SK-N-SH (cell line): ENCODE data around the gene CD300LF. TPM values are rescaled to one million over a fixed set of nuclear protein-coding genes. Genes with fewer than 3 reads are reported as not detected.

Source experiments
- CTCF ChIA-PET: fragments of 300-600, 350-600 bp; formaldehyde crosslinking; extraction: SDS; loops from one replicate; lab custom pipeline; 2021; lab: Yijun Ruan, JAX
- POLR2A ChIA-PET: fragments of 350-600 bp; sonication (Branson Sonifier 250); formaldehyde crosslinking; extraction: SDS; loops from one replicate; lab custom pipeline; 2020; ENCODE audit warnings: antibody characterized with exemption, inconsistent platforms; lab: Yijun Ruan, JAX
- DNase-seq: peaks from one replicate; pipeline ENCODE4 v3.0.0; 2012
- H2AFZ ChIP-seq: fragments of 200-600 bp; sonication (generic); 2 replicates; pipeline ENCODE4 v1.8.1; 2016; ENCODE audit warnings: antibody characterized with exemption, mild to moderate bottlenecking, low read depth
- H3F3A ChIP-seq: fragments of 200-600 bp; sonication (generic); replicated peaks from 2 replicates; pipeline ENCODE3; 2016; ENCODE audit warnings: antibody characterized with exemption, mild to moderate bottlenecking; ENCODE audit not compliant: insufficient read depth
- H3K27ac ChIP-seq, 2 experiments: fragments of 200-500 bp in 1 of 2; fragments of 200-600 bp in 1 of 2; sonication (Bioruptor generic) in 1 of 2; sonication (generic), shearing (Covaris generic) in 1 of 2; 2 replicates each; pipeline versions ENCODE4 v1.5.1 to v1.6.1; 2014 to 2016; ENCODE audit warnings: low read depth in 2 of 2, inconsistent platforms in 1 of 2, low read length in 1 of 2, mild to moderate bottlenecking in 1 of 2, mixed read lengths in 1 of 2
- H3K27me3 ChIP-seq: fragments of 200-600 bp; sonication (generic), shearing (Covaris generic); 2 replicates; pipeline ENCODE4 v1.6.1; 2016; ENCODE audit warnings: mixed run types; ENCODE audit not compliant: insufficient read depth
- H3K36me3 ChIP-seq, 2 experiments: fragments of 200-500 bp in 1 of 2; fragments of 200-600 bp in 1 of 2; sonication (Bioruptor generic) in 1 of 2; sonication (generic) in 1 of 2; replicated peaks in 1 of 2; 2 replicates each; pipeline versions ENCODE3 to v1.5.1; 2014 to 2016; ENCODE audit warnings: low read length in 1 of 2, mild to moderate bottlenecking in 1 of 2; ENCODE audit not compliant: insufficient read depth in 2 of 2, control insufficient read depth in 1 of 2
- H3K4me1 ChIP-seq, 2 experiments: fragments of 200-500 bp in 1 of 2; fragments of 200-600 bp in 1 of 2; sonication (Bioruptor generic) in 1 of 2; sonication (generic), shearing (Covaris generic) in 1 of 2; 2 replicates each; pipeline versions ENCODE4 v1.5.1 to v1.6.1; 2014 to 2016; ENCODE audit warnings: low read depth in 1 of 2, low read length in 1 of 2, mixed run types in 1 of 2; ENCODE audit not compliant: insufficient read depth in 2 of 2, control insufficient read depth in 1 of 2
- H3K4me2 ChIP-seq: fragments of 200-600 bp; sonication (generic), shearing (Covaris generic); 2 replicates; pipeline ENCODE4 v1.6.1; 2017; ENCODE audit warnings: mixed run types
- H3K4me3 ChIP-seq, 2 experiments: fragments of 200-500 bp in 1 of 2; fragments of 200-600 bp in 1 of 2; sonication (Bioruptor generic) in 1 of 2; sonication (generic), shearing (Covaris generic) in 1 of 2; 2 replicates each; pipeline versions ENCODE4 v1.5.1 to v1.8.1; 2014 to 2016; ENCODE audit warnings: low read depth in 2 of 2, inconsistent platforms in 1 of 2, low read length in 1 of 2, mild to moderate bottlenecking in 1 of 2, mixed read lengths in 1 of 2, moderate library complexity in 1 of 2
- H3K79me2 ChIP-seq: fragments of 200-600 bp; sonication (generic); 2 replicates; pipeline ENCODE4 v1.8.1; 2017; ENCODE audit warnings: mild to moderate bottlenecking; ENCODE audit not compliant: insufficient read depth
- H3K9ac ChIP-seq: fragments of 200-600 bp; sonication (generic); 2 replicates; pipeline ENCODE4 v1.6.1; 2017; ENCODE audit warnings: mixed run types
- H3K9me2 ChIP-seq: fragments of 200-600 bp; sonication (generic); 2 replicates; pipeline ENCODE4 v1.6.1; 2017; ENCODE audit warnings: mixed run types
- H3K9me3 ChIP-seq: fragments of 200-600 bp; sonication (generic); 2 replicates; pipeline ENCODE4 v1.6.1; 2017; ENCODE audit warnings: mixed run types, mild to moderate bottlenecking, moderate library complexity
- H4K20me1 ChIP-seq: fragments of 200-600 bp; sonication (generic); 2 replicates; pipeline ENCODE4 v1.6.1; 2017; ENCODE audit warnings: mild to moderate bottlenecking, mixed run types; ENCODE audit not compliant: insufficient read depth
- CTCF ChIP-seq: fragments of 200-600 bp; sonication (generic); IDR thresholded peaks from 2 replicates; pipeline ENCODE4 v1.6.1; 2017; ENCODE audit warnings: antibody characterized with exemption, mild to moderate bottlenecking, moderate library complexity
- ELF1 ChIP-seq: IDR thresholded peaks from 2 replicates; pipeline ENCODE4 v1.4.0; 2012
- EP300 ChIP-seq, 2 experiments: IDR thresholded peaks; 2 replicates each; pipeline versions ENCODE4 v1.4.0 to v1.6.1; 2012; ENCODE audit warnings: borderline replicate concordance in 1 of 2, low read depth in 1 of 2, low read length in 1 of 2
- EZH2phosphoT487 ChIP-seq: fragments of 200-600 bp; sonication (generic); IDR thresholded peaks from 2 replicates; pipeline ENCODE4 v1.6.1; 2017; ENCODE audit warnings: low read depth, mixed run types, mild to moderate bottlenecking, antibody characterized with exemption, moderate library complexity, borderline replicate concordance
- FOXM1 ChIP-seq: IDR thresholded peaks from 2 replicates; pipeline ENCODE4 v1.4.0; 2012; ENCODE audit warnings: low read depth, mild to moderate bottlenecking
- GABPA ChIP-seq: IDR thresholded peaks from 2 replicates; pipeline ENCODE4 v1.4.0; 2012; ENCODE audit warnings: low read depth, mild to moderate bottlenecking
- GATA2 ChIP-seq: sonication (generic); formaldehyde crosslinking; IDR thresholded peaks from 2 replicates; pipeline ENCODE4 v1.5.0; 2020; ENCODE audit warnings: mild to moderate bottlenecking, missing genetic modification reagents
- JUND ChIP-seq: IDR thresholded peaks from 2 replicates; pipeline ENCODE4 v1.4.0; 2012
- MAX ChIP-seq: IDR thresholded peaks from 2 replicates; pipeline ENCODE4 v1.4.0; 2012; ENCODE audit warnings: low read depth
- REST ChIP-seq: IDR thresholded peaks from 2 replicates; pipeline ENCODE4 v1.6.1; 2012; ENCODE audit warnings: mild to moderate bottlenecking, low read depth, low read length, moderate library complexity
- RXRA ChIP-seq: IDR thresholded peaks from 2 replicates; pipeline ENCODE4 v1.4.0; 2012; ENCODE audit warnings: low read depth, mild to moderate bottlenecking, borderline replicate concordance
- SIN3A ChIP-seq: IDR thresholded peaks from 2 replicates; pipeline ENCODE4 v1.6.1; 2012; ENCODE audit warnings: low read depth, mild to moderate bottlenecking, low read length, moderate library complexity, borderline replicate concordance
- SMC3 ChIP-seq: IDR thresholded peaks from 2 replicates; pipeline ENCODE4 v1.6.1; 2012; ENCODE audit warnings: low read depth, low read length, improper control_type of control experiment
- TCF12 ChIP-seq: IDR thresholded peaks from 2 replicates; pipeline ENCODE4 v1.4.0; 2012
- USF2 ChIP-seq: fragments of 150-350 bp; IDR thresholded peaks from 2 replicates; pipeline ENCODE4 v1.6.1; 2017; ENCODE audit warnings: antibody characterized with exemption, low read length, low read depth, borderline replicate concordance
- ZBTB33 ChIP-seq: IDR thresholded peaks from 2 replicates; pipeline ENCODE4 v1.4.0; 2012; ENCODE audit warnings: low read depth, borderline replicate concordance
- WGBS: methylation state at CpG from one replicate; pipeline ENCODE4 v1.1.6; 2017; ENCODE audit warnings: low lambda C conversion rate; 5-methylcytosine and 5-hydroxymethylcytosine counted together
- polyA plus RNA-seq, 3 experiments: library from polyadenylated mRNA; depleted of rRNA; stranded (reverse); fragments of >200 nt; gene quantifications; 2 replicates each; pipeline ENCODE4 v1.2.3, GENCODE V29; 2012

CD300LF gene
- polyA plus RNA-seq, 1 of the 3 experiments (the other 2 are of a cell fraction), result not detected

GRCh38 chr17:74729368-74729767 is 16.6 kb upstream of the CD300LF start:
- CTCF ChIA-PET, result interaction anchor here (0.7 to 2.4 kb wide), 3 partner anchors 62 to 163 kb away, joined by 3 to 10 read pairs (median 3); no protein-coding TSS in a partner anchor
- no peaks in the 10 kb centered on the region for H3K4me1 ChIP-seq
- WGBS, result 66% methylated on average over 5 of the region's 5 CpGs
- no peaks in the 10 kb centered on the region for H4K20me1 ChIP-seq
- H3K27me3 ChIP-seq, result peaks cover 4% of the 10 kb centered on the region; the same call in 1 of the 2 replicates
- no peaks in the 10 kb centered on the region for H3K9me3 ChIP-seq
- no peak overlapping the region for H2AFZ ChIP-seq
- DNase-seq, result no peak
- H3F3A ChIP-seq, result peaks cover 11% of the 10 kb centered on the region
- no peak overlapping the region for H3K4me2 ChIP-seq
- H3K36me3 ChIP-seq, result no peaks in the 10 kb centered on the region
- no peaks in the 10 kb centered on the region for H3K79me2 ChIP-seq
- POLR2A ChIA-PET, result no interaction called here
- no peaks in the 10 kb centered on the region for H3K9me2 ChIP-seq
- no peak for TF ChIP-seq RXRA
- TF ChIP-seq CTCF, result no peak
- no peak for TF ChIP-seq SIN3A
- TF ChIP-seq TCF12, result no peak
- TF ChIP-seq USF2, result no peak
- TF ChIP-seq EZH2phosphoT487, result no peak
- no peak for TF ChIP-seq GATA2 (CRISPR knock-in tag)
- no peak overlapping the region for H3K9ac ChIP-seq
- H3K4me3 ChIP-seq, result no peak overlapping the region
- H3K27ac ChIP-seq, result no peak overlapping the region

GRCh38 chr17:74728702-74729075 is 16.0 kb upstream of the CD300LF start:
- Histone ChIP-seq H3F3A (peaks cover 11% of the 10 kb centered on the region), H3K27ac (no peak overlapping the region), H3K79me2 (no peaks in the 10 kb centered on the region), H3K4me3 (no peak overlapping the region), H3K9me2 (no peaks in the 10 kb centered on the region), H3K27me3 (no peaks in the 10 kb centered on the region; the same call in 1 of the 2 replicates), H3K36me3 (no peaks in the 10 kb centered on the region), H4K20me1 (no peaks in the 10 kb centered on the region), H2AFZ (no peak overlapping the region), H3K4me2 (no peak overlapping the region), H3K9ac (no peak overlapping the region), H3K4me1 (no peaks in the 10 kb centered on the region), H3K9me3 (no peaks in the 10 kb centered on the region)
- DNase-seq, result no peak
- CTCF ChIA-PET, result interaction anchor here (2.4 kb wide), 1 partner anchor 72 kb away, joined by 10 read pairs; no protein-coding TSS in a partner anchor
- no peak for TF ChIP-seq EP300 (IDR thresholded peaks at IDR 0.05; ENCODE audit: borderline replicate concordance in 1 of 2, low read depth in 1 of 2, low read length in 1 of 2)
- TF ChIP-seq SMC3, result no peak
- TF ChIP-seq CTCF, result no peak
- no peak for TF ChIP-seq FOXM1
- TF ChIP-seq ZBTB33, result no peak
- TF ChIP-seq REST, result no peak
- no peak for TF ChIP-seq GATA2 (CRISPR knock-in tag)
- no peak for TF ChIP-seq MAX
- TF ChIP-seq GABPA, result no peak
- no peak for TF ChIP-seq RXRA
- no peak for TF ChIP-seq JUND
- TF ChIP-seq ELF1, result no peak
- WGBS, result 44% methylated on average over 3 of the region's 3 CpGs
- POLR2A ChIA-PET, result no interaction called here
